Loucy (cell line): ENCODE measurements around the gene AHRR.
A peak's percentile ranks its signal among the peaks of the same experiment; 100 is the strongest.

Experiments used
- H2AFZ ChIP-seq: fragments of 200-600 bp; sonication (generic); 2 replicates; pipeline ENCODE4 v1.6.0; 2016; ENCODE audit warnings: antibody characterized with exemption, mild to moderate bottlenecking, low read length, moderate library complexity
- H3F3A ChIP-seq: fragments of 200-600 bp; 2 replicates; pipeline ENCODE4 v1.6.0; 2016; ENCODE audit warnings: antibody characterized with exemption, low read depth, mild to moderate bottlenecking
- H3K27me3 ChIP-seq: fragments of 200-600 bp; sonication (generic); 2 replicates; pipeline ENCODE4 v1.6.1; 2014; ENCODE audit warnings: low read length, mild to moderate bottlenecking; ENCODE audit not compliant: insufficient read depth, poor library complexity, severe bottlenecking
- H3K36me3 ChIP-seq: fragments of 200-600 bp; sonication (generic); 2 replicates; pipeline ENCODE4 v1.6.1; 2016; ENCODE audit warnings: low read length; ENCODE audit not compliant: insufficient read depth
- H3K4me1 ChIP-seq: fragments of 200-600 bp; sonication (generic); 2 replicates; pipeline ENCODE4 v1.5.1; 2014; ENCODE audit warnings: low read length, mild to moderate bottlenecking; ENCODE audit not compliant: insufficient read depth, poor library complexity, severe bottlenecking
- H3K4me2 ChIP-seq: fragments of 200-600 bp; sonication (generic); 2 replicates; pipeline ENCODE4 v1.6.0; 2014; ENCODE audit warnings: antibody characterized with exemption, low read length, low read depth, mild to moderate bottlenecking; ENCODE audit not compliant: poor library complexity, severe bottlenecking
- H3K4me3 ChIP-seq: fragments of 200-600 bp; sonication (generic); 2 replicates; pipeline ENCODE4 v1.5.1; 2014; ENCODE audit warnings: low read length, mild to moderate bottlenecking, mixed read lengths; ENCODE audit not compliant: poor library complexity, severe bottlenecking
- H3K79me2 ChIP-seq: fragments of 200-600 bp; sonication (generic); 2 replicates; pipeline ENCODE4 v1.6.1; 2014; ENCODE audit warnings: low read length; ENCODE audit not compliant: insufficient read depth
- H3K9ac ChIP-seq: fragments of 200-600 bp; sonication (generic); 2 replicates; pipeline ENCODE4 v1.6.0; 2014; ENCODE audit warnings: mild to moderate bottlenecking, low read depth, low read length, moderate library complexity; ENCODE audit not compliant: poor library complexity, severe bottlenecking
- H3K9me2 ChIP-seq: fragments of 200-600 bp; sonication (generic); replicated peaks from 2 replicates; pipeline ENCODE4 v1.6.1; 2016; ENCODE audit warnings: low read depth, low read length, mixed read lengths
- H3K9me3 ChIP-seq: fragments of 200-600 bp; sonication (generic); 2 replicates; pipeline ENCODE4 v1.6.1; 2014; ENCODE audit warnings: mild to moderate bottlenecking, antibody characterized with exemption, low read length, low read depth; ENCODE audit not compliant: insufficient read depth
- H4K20me1 ChIP-seq: fragments of 200-600 bp; sonication (generic); 2 replicates; pipeline ENCODE4 v1.6.0; 2014; ENCODE audit warnings: antibody characterized with exemption, low read length, mild to moderate bottlenecking; ENCODE audit not compliant: insufficient read depth, poor library complexity, severe bottlenecking
- EZH2phosphoT487 ChIP-seq: fragments of 200-600 bp; IDR thresholded peaks from 2 replicates; pipeline ENCODE4 v1.6.1; 2018; ENCODE audit warnings: antibody characterized with exemption, mild to moderate bottlenecking, moderate library complexity, borderline replicate concordance
- TF ChIP-seq, protein P1 (sequence below): fragments of 200-600 bp; sonication (generic); conservative IDR thresholded peaks from 2 replicates; pipeline ENCODE4 v1.5.1; 2014; ENCODE audit warnings: mild to moderate bottlenecking, antibody characterized with exemption, low read length

The AHRR gene

DNA sequence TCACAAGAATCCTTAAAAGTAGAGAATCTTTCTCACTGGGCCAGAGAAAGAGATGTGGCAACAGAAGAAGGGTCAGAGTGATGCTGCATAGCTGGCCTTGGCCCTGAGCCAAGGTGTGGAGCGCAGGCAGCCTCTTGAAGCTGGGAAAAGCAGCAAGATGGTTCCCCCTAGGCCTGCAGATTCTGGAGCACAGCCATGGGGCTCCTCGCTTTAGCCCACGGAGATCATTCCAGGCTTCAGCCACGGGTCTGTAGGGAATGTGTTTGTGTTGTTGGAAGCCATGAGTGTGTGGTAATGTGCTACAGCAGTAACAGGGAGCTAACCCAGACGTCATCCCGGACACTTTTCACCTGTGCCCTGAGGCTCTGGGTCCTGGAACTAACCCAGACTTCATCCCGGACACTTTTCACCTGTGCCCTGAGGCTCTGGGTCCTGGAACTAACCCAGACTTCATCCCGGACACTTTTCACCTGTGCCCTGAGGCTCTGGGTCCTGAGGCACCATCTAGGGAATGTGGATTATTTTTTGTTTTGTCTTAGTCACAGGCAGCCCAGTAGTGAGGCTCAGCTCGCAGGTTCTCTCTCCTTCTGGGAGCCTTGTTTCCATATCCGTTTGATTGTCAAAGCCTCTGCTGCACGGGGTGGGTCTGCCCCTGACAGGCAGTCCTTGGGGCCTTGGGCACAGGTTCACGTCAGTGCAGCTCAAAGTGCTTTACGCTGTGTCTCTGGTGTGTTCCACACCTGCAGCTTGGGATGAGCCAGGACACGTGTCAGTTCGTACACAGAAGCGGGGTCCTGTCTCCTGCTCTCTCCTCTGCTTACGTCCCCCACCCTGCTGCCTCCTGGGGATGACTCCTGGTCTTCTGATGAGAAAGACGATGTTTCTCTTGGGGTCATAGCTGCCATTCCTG, 65.2 kb downstream of the AHRR start:
- Histone ChIP-seq H2AFZ (no peak overlapping the region), H3K36me3 (no peaks in the 10 kb centered on the region)
- TF ChIP-seq, protein P1, sequence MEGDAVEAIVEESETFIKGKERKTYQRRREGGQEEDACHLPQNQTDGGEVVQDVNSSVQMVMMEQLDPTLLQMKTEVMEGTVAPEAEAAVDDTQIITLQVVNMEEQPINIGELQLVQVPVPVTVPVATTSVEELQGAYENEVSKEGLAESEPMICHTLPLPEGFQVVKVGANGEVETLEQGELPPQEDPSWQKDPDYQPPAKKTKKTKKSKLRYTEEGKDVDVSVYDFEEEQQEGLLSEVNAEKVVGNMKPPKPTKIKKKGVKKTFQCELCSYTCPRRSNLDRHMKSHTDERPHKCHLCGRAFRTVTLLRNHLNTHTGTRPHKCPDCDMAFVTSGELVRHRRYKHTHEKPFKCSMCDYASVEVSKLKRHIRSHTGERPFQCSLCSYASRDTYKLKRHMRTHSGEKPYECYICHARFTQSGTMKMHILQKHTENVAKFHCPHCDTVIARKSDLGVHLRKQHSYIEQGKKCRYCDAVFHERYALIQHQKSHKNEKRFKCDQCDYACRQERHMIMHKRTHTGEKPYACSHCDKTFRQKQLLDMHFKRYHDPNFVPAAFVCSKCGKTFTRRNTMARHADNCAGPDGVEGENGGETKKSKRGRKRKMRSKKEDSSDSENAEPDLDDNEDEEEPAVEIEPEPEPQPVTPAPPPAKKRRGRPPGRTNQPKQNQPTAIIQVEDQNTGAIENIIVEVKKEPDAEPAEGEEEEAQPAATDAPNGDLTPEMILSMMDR = no peak
- TF ChIP-seq EZH2phosphoT487 = no peak

GRCh38 chr5:387491-388265, 66.2 kb downstream of the AHRR start:
- TF ChIP-seq, protein P1 = no peak
- no peak for TF ChIP-seq EZH2phosphoT487
- Histone ChIP-seq H3K9me2 (no peaks in the 10 kb centered on the region), H3F3A (no peaks in the 10 kb centered on the region), H3K4me2 (no peak overlapping the region), H4K20me1 (no peaks in the 10 kb centered on the region), H3K79me2 (peaks cover 10% of the 10 kb centered on the region; the same call in 1 of the 2 replicates), H2AFZ (no peak overlapping the region), H3K36me3 (no peaks in the 10 kb centered on the region), H3K9me3 (peaks cover 16% of the 10 kb centered on the region), H3K27me3 (no peaks in the 10 kb centered on the region), H3K9ac (no peak overlapping the region), H3K4me3 (no peak overlapping the region), H3K4me1 (peaks cover 36% of the 10 kb centered on the region)

More for the DNA sequence above, 65.2 kb downstream of the AHRR start:
- H3K4me2 ChIP-seq = no peak overlapping the region
- H4K20me1 ChIP-seq = no peaks in the 10 kb centered on the region
- H3K4me1 ChIP-seq = peaks cover 30% of the 10 kb centered on the region
- H3K9ac ChIP-seq = no peak overlapping the region
- H3K27me3 ChIP-seq = no peaks in the 10 kb centered on the region
- H3K9me3 ChIP-seq = peaks cover 16% of the 10 kb centered on the region
- peaks cover 10% of the 10 kb centered on the region; the same call in 1 of the 2 replicates for H3K79me2 ChIP-seq
- H3F3A ChIP-seq = no peaks in the 10 kb centered on the region
- H3K9me2 ChIP-seq = no peaks in the 10 kb centered on the region
- no peak overlapping the region for H3K4me3 ChIP-seq

DNA sequence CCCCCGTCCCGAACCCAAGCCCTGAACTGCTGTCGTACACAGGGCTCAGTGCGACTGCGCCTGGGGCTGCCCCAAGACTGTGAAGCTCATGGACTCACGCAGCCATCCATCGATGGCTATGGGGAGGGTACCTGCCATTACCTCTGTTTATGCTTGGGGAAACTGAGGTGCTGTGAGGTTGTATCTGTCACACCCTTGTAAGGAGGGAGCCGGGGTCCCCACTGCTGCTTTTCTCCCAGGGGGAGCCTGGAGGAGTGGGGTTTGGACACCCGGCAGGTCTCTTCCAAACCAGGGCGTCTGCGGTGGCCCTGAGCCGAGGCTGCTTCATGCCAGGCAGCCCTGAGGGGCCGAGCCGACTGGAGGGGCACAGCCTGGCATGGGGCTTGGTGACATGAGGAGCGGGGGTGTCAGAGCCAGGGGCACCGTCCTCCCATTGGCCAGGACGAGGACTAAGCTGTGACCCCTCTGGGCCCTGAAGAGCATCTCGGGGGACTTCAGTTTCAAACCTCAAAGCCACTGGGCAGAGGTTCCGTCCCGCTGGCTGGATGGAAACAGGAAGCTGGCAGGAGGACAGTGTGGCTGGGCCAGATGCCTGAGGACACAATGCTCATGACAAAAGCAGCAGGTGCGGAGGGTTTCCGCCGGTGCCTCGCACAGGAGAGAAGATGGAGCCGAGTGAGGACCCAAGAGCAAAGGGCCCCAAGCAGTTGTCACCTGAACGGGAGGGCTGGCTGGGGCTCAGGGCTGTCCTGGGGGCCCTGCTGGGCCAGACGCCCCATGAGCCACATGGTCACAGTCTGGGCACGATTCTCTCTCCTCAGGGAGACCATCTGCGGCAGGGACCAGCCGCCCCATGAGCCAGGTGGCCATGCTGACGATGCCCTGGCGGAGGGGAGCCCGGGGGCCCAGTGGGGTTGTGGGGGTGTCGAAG, 67.0 kb downstream of the AHRR start:
- Histone ChIP-seq H3K9me3 (peaks cover 12% of the 10 kb centered on the region), H3F3A (no peaks in the 10 kb centered on the region), H3K4me3 (no peak overlapping the region), H3K9me2 (no peaks in the 10 kb centered on the region), H3K27me3 (no peaks in the 10 kb centered on the region), H3K79me2 (peaks cover 18% of the 10 kb centered on the region), H3K36me3 (no peaks in the 10 kb centered on the region), H3K4me2 (peak overlapping the region; percentile 6), H3K4me1 (peaks cover 44% of the 10 kb centered on the region), H3K9ac (peak overlapping the region; percentile 54), H2AFZ (no peak overlapping the region), H4K20me1 (no peaks in the 10 kb centered on the region)
- TF ChIP-seq, protein P1 = no peak
- no peak for TF ChIP-seq EZH2phosphoT487
